H1 (cell line): Measurements from ENCODE around the gene CRELD1. TPM values are rescaled to one million over a fixed set of nuclear protein-coding genes. Genes with fewer than 3 reads are reported as not detected.
A peak's percentile ranks its signal among the peaks of the same experiment; 100 is the strongest.

ENCODE experiments used
- CTCF ChIA-PET: fragments of 300-600 bp; sonication (Branson Sonifier 250); formaldehyde crosslinking; loops from one replicate; lab custom pipeline; 2021; ENCODE audit not compliant: partially characterized antibody; lab: Charles Lee
- POLR2A ChIA-PET: fragments of 300-600 bp; sonication (Branson Sonifier 250); formaldehyde crosslinking; loops from one replicate; lab custom pipeline; 2021; ENCODE audit warnings: inconsistent platforms; ENCODE audit not compliant: partially characterized antibody; lab: Charles Lee
- DNase-seq, 2 experiments: peaks; one replicate each; pipeline versions ENCODE4 v3.0.0 to v3.0.0-alpha.2; 2010 to 2022; ENCODE audit warnings: low spot score in 2 of 2, low read depth in 1 of 2, mixed read lengths in 1 of 2
- FAIRE-seq: peaks from 2 replicates; lab custom pipeline; 2011; peaks lifted over from hg19 to GRCh38; lab: Jason Lieb, UNC
- H2AFZ ChIP-seq: 2 replicates; pipeline ENCODE4 v1.8.1; 2012; ENCODE audit warnings: low read length, inconsistent platforms
- H2AK5ac ChIP-seq: 2 replicates; pipeline ENCODE4 v1.6.1; 2013; ENCODE audit warnings: low read depth, low read length
- H2BK120ac ChIP-seq: replicated peaks from 2 replicates; pipeline ENCODE3; 2013; ENCODE audit warnings: low read depth, low read length, inconsistent platforms
- H2BK12ac ChIP-seq: 2 replicates; pipeline ENCODE4 v1.6.1; 2013; ENCODE audit warnings: low read depth, low read length
- H2BK15ac ChIP-seq: 2 replicates; pipeline ENCODE4 v1.6.1; 2013; ENCODE audit warnings: low read length
- H2BK20ac ChIP-seq: 2 replicates; pipeline ENCODE4 v1.6.1; 2013; ENCODE audit warnings: low read length
- H2BK5ac ChIP-seq: 2 replicates; pipeline ENCODE4 v1.6.1; 2013; ENCODE audit warnings: low read depth, low read length
- H3K14ac ChIP-seq: 2 replicates; pipeline ENCODE4 v1.6.1; 2013; ENCODE audit warnings: inconsistent platforms; ENCODE audit not compliant: insufficient read length
- H3K18ac ChIP-seq: 2 replicates; pipeline ENCODE4 v1.6.1; 2013; ENCODE audit warnings: low read length; ENCODE audit errors: extremely low read depth
- H3K23ac ChIP-seq: 2 replicates; pipeline ENCODE4 v1.6.1; 2013; ENCODE audit warnings: inconsistent platforms; ENCODE audit not compliant: insufficient read length
- H3K23me2 ChIP-seq: 2 replicates; pipeline ENCODE4 v1.6.1; 2013; ENCODE audit warnings: low read depth, low read length
- H3K27ac ChIP-seq: 2 replicates; pipeline ENCODE4 v1.6.1; 2011; ENCODE audit warnings: low read depth, low read length, inconsistent platforms
- H3K27me3 ChIP-seq, 4 experiments: replicated peaks in 1 of 4; 1 replicate in 1 of 4; 2 replicates in 3 of 4; pipeline versions ENCODE4 v1.6.1 to v1.8.1; 2011 to 2013; ENCODE audit warnings: low read length in 3 of 4, mild to moderate bottlenecking in 3 of 4, inconsistent platforms in 2 of 4, mixed read lengths in 2 of 4, moderate library complexity in 1 of 4; ENCODE audit not compliant: control insufficient read depth in 3 of 4, insufficient read depth in 3 of 4; ENCODE audit errors: extremely low read depth in 1 of 4
- H3K36me3 ChIP-seq, 4 experiments: 2 replicates each; pipeline versions ENCODE4 v1.6.1 to v1.8.1; 2011 to 2013; ENCODE audit warnings: mild to moderate bottlenecking in 4 of 4, low read length in 3 of 4, moderate library complexity in 2 of 4, control low read depth in 1 of 4, inconsistent platforms in 1 of 4; ENCODE audit not compliant: insufficient read depth in 4 of 4, control insufficient read depth in 2 of 4
- H3K4ac ChIP-seq: replicated peaks from 2 replicates; pipeline ENCODE3; 2013; ENCODE audit warnings: low read length, low read depth, mixed read lengths, inconsistent platforms; ENCODE audit not compliant: insufficient read length
- H3K4me1 ChIP-seq, 4 experiments: replicated peaks in 1 of 4; 1 replicate in 1 of 4; 2 replicates in 3 of 4; pipeline versions ENCODE4 v1.6.1 to v1.8.1; 2011 to 2013; ENCODE audit warnings: low read length in 3 of 4, inconsistent platforms in 2 of 4, mixed read lengths in 1 of 4; ENCODE audit not compliant: insufficient read depth in 4 of 4, control insufficient read depth in 3 of 4
- H3K4me2 ChIP-seq, 2 experiments: 2 replicates each; pipeline versions ENCODE4 v1.6.1 to v1.8.1; 2011 to 2013; ENCODE audit warnings: low read depth in 2 of 2, low read length in 2 of 2, control low read depth in 1 of 2, inconsistent platforms in 1 of 2, mild to moderate bottlenecking in 1 of 2; ENCODE audit not compliant: insufficient read depth in 1 of 2
- H3K4me3 ChIP-seq, 4 experiments: fragments of 200-600, 300-600 bp in 1 of 4; sonication (generic), shearing (Covaris generic), sonication (Bioruptor Twin) in 1 of 4; 2 replicates each; pipeline versions ENCODE4 v1.5.1 to v1.8.1; 2011 to 2016; ENCODE audit warnings: low read length in 4 of 4, low read depth in 3 of 4, control low read depth in 2 of 4, inconsistent platforms in 2 of 4, mild to moderate bottlenecking in 2 of 4, mixed read lengths in 1 of 4, moderate library complexity in 1 of 4; ENCODE audit not compliant: insufficient read depth in 2 of 4; ENCODE audit errors: extremely low read depth in 1 of 4
- H3K56ac ChIP-seq: replicated peaks from 2 replicates; pipeline ENCODE3; 2013; ENCODE audit warnings: low read depth, mild to moderate bottlenecking, mixed read lengths, low read length, inconsistent platforms; ENCODE audit not compliant: insufficient read length
- H3K79me1 ChIP-seq: 2 replicates; pipeline ENCODE4 v1.6.1; 2013; ENCODE audit warnings: low read depth, low read length, control low read depth
- H3K79me2 ChIP-seq, 2 experiments: 2 replicates each; pipeline versions ENCODE4 v1.6.1 to v1.8.1; 2012 to 2013; ENCODE audit warnings: low read length in 2 of 2, mild to moderate bottlenecking in 2 of 2, inconsistent platforms in 1 of 2; ENCODE audit not compliant: insufficient read depth in 2 of 2, control insufficient read depth in 1 of 2
- H3K9ac ChIP-seq, 4 experiments: replicated peaks in 1 of 4; 1 replicate in 1 of 4; 2 replicates in 3 of 4; pipeline versions ENCODE4 v1.6.1 to v1.8.1; 2011 to 2013; ENCODE audit warnings: low read depth in 3 of 4, low read length in 3 of 4, control low read depth in 2 of 4, mild to moderate bottlenecking in 2 of 4, moderate library complexity in 2 of 4, inconsistent platforms in 1 of 4; ENCODE audit errors: extremely low read depth in 1 of 4
- H3K9me3 ChIP-seq, 2 experiments: 2 replicates each; pipeline versions ENCODE4 v1.6.1 to v1.8.1; 2012 to 2013; ENCODE audit warnings: mild to moderate bottlenecking in 2 of 2, moderate library complexity in 2 of 2, control low read depth in 1 of 2, inconsistent platforms in 1 of 2, low read depth in 1 of 2, low read length in 1 of 2, mixed read lengths in 1 of 2; ENCODE audit not compliant: insufficient read depth in 2 of 2
- H4K20me1 ChIP-seq, 2 experiments: replicated peaks in 1 of 2; 2 replicates each; pipeline versions ENCODE3 to v1.8.1; 2011 to 2013; ENCODE audit warnings: inconsistent platforms in 2 of 2, low read length in 2 of 2, mild to moderate bottlenecking in 1 of 2; ENCODE audit not compliant: insufficient read depth in 2 of 2, control insufficient read depth in 1 of 2
- H4K5ac ChIP-seq: 2 replicates; pipeline ENCODE4 v1.6.1; 2013; ENCODE audit warnings: low read length, low read depth, mixed read lengths, inconsistent platforms; ENCODE audit not compliant: insufficient read length
- H4K8ac ChIP-seq: 2 replicates; pipeline ENCODE4 v1.8.0; 2013; ENCODE audit warnings: mild to moderate bottlenecking, moderate library complexity, low read length, inconsistent platforms; ENCODE audit not compliant: insufficient read depth; ENCODE audit errors: extremely low read depth
- H4K91ac ChIP-seq: replicated peaks from 2 replicates; pipeline ENCODE3; 2013; ENCODE audit warnings: low read length, mixed read lengths, inconsistent platforms; ENCODE audit not compliant: insufficient read length
- BRCA1 ChIP-seq: IDR thresholded peaks from 2 replicates; pipeline ENCODE4 v1.6.1; 2012; ENCODE audit warnings: low read depth, low read length, improper control_type of control experiment
- RAD21 ChIP-seq, 2 experiments: IDR thresholded peaks in 1 of 2; conservative IDR thresholded peaks in 1 of 2; 2 replicates each; pipeline ENCODE4 v1.6.1; 2011; ENCODE audit warnings: low read depth in 2 of 2, low read length in 2 of 2, improper control_type of control experiment in 1 of 2, inconsistent platforms in 1 of 2, mild to moderate bottlenecking in 1 of 2, moderate library complexity in 1 of 2
- WGBS, 2 experiments: shearing (Covaris generic) in 1 of 2; methylation state at CpG; one replicate each; pipeline versions ENCODE4 v1.1.6 to v1.1.7; 2013 to 2015; ENCODE audit warnings: low lambda C conversion rate in 2 of 2, mixed read lengths in 2 of 2, inconsistent platforms in 1 of 2, low coverage in 1 of 2, missing lambda C conversion rate in 1 of 2; ENCODE audit not compliant: insufficient replicate concordance in 2 of 2, insufficient coverage in 1 of 2, insufficient read length in 1 of 2; ENCODE audit errors: extremely low coverage in 1 of 2, missing lambda C conversion rate in 1 of 2; 5-methylcytosine and 5-hydroxymethylcytosine counted together
- polyA plus RNA-seq, 7 experiments: library from polyadenylated mRNA; depleted of rRNA in 3 of 7; stranded (reverse) in 5 of 7; unstranded in 2 of 7; fragments of >200 nt in 5 of 7; fragments of 200-250 nt in 2 of 7; gene quantifications; 1 replicate in 5 of 7; 2 replicates in 1 of 7; 4 replicates in 1 of 7; pipeline versions ENCODE4 v1.2.1 to v1.2.3, GENCODE V29; 2011 to 2013; ENCODE audit warnings: missing spikeins in 2 of 7, mixed read lengths in 2 of 7
- total RNA-seq: library from RNA; stranded (reverse); fragmentation: NEBNext Ultra II Directional; extraction: Animal tissue kit (Norgen Biotek cat#: 25700); gene quantifications from 2 replicates; pipeline ENCODE4 v1.2.1, GENCODE V29; 2021

The CRELD1 gene
- total and polyA plus RNA-seq, 2 of the 8 experiments (the other 6 are each of a cell fraction or from before 2014, with no cell fraction given): 12.9 to 15.1 TPM

GRCh38 chr3:9930804-9931418, 2.7 kb upstream of the CRELD1 start:
- H3K9ac ChIP-seq: no peak overlapping the region
- no peak overlapping the region for H3K14ac ChIP-seq
- no peak overlapping the region for H3K4me2 ChIP-seq
- no peak overlapping the region for H2BK12ac ChIP-seq
- H3K4me3 ChIP-seq: no peak overlapping the region
- no peak overlapping the region for H3K56ac ChIP-seq
- H4K8ac ChIP-seq: no peak overlapping the region
- H3K4me1 ChIP-seq: peaks cover 0 to 10% (median 5%) of the 10 kb centered on the region in 4 experiments; a peak in 6 of 7 replicates
- H3K27me3 ChIP-seq: peaks cover 0 to 3% (median 0%) of the 10 kb centered on the region in 4 experiments; a peak in 1 of 7 replicates
- H3K79me1 ChIP-seq: no peaks in the 10 kb centered on the region
- H3K79me2 ChIP-seq: no peaks in the 10 kb centered on the region
- no peak for DNase-seq
- H3K4ac ChIP-seq: no peak overlapping the region
- no peak overlapping the region for H2BK20ac ChIP-seq
- H3K36me3 ChIP-seq: no peaks in the 10 kb centered on the region
- 91% methylated on average over 4 of the region's 4 CpGs; no CpG with 5 or more reads in 1 of the 2 experiments for WGBS, 2 experiments
- no peak overlapping the region for H3K23ac ChIP-seq
- H2BK120ac ChIP-seq: no peak overlapping the region
- H2AFZ ChIP-seq: no peak overlapping the region
- H4K91ac ChIP-seq: no peak overlapping the region
- no peak overlapping the region for H2BK15ac ChIP-seq
- H3K9me3 ChIP-seq: no peaks in the 10 kb centered on the region
- ChIA-PET POLR2A (interaction anchor here (0.7 to 5.9 kb wide), 8 partner anchors 9 to 72 kb away, joined by 3 to 43 read pairs (median 4); partner anchors contain the start of genes IL17RC and IL17RE), CTCF (interaction anchor here (0.7 to 7.5 kb wide), 24 partner anchors 9 to 426 kb away, joined by 3 to 86 read pairs (median 4); partner anchors contain the start of genes IL17RC, IL17RE, PRRT3 and RPUSD3)
- no peak overlapping the region for H4K5ac ChIP-seq
- FAIRE-seq: no peak
- H3K27ac ChIP-seq: no peak overlapping the region
- H3K18ac ChIP-seq: no peak overlapping the region
- no peak for TF ChIP-seq BRCA1
- TF ChIP-seq RAD21 (IDR thresholded peaks at IDR 0.05 in 1 of 2, conservative IDR thresholded peaks at IDR 0.05 in 1 of 2; ENCODE audit: low read depth in 2 of 2, low read length in 2 of 2): 0 out of 4 replicates have a peak, but pooled peaks of 1 of the 2 experiments have one; percentile 1
- no peak overlapping the region for H2BK5ac ChIP-seq
- no peak overlapping the region for H2AK5ac ChIP-seq
- H4K20me1 ChIP-seq: no peaks in the 10 kb centered on the region
- peaks cover 13% of the 10 kb centered on the region; the same call in 1 of the 2 replicates for H3K23me2 ChIP-seq
